ENCODE results near the gene CLCN5.

- TF ChIP-seq, protein P1, sequence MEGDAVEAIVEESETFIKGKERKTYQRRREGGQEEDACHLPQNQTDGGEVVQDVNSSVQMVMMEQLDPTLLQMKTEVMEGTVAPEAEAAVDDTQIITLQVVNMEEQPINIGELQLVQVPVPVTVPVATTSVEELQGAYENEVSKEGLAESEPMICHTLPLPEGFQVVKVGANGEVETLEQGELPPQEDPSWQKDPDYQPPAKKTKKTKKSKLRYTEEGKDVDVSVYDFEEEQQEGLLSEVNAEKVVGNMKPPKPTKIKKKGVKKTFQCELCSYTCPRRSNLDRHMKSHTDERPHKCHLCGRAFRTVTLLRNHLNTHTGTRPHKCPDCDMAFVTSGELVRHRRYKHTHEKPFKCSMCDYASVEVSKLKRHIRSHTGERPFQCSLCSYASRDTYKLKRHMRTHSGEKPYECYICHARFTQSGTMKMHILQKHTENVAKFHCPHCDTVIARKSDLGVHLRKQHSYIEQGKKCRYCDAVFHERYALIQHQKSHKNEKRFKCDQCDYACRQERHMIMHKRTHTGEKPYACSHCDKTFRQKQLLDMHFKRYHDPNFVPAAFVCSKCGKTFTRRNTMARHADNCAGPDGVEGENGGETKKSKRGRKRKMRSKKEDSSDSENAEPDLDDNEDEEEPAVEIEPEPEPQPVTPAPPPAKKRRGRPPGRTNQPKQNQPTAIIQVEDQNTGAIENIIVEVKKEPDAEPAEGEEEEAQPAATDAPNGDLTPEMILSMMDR (conservative IDR thresholded peaks at IDR 0.05): no peak
- no peak for TF ChIP-seq ZFX (IDR thresholded peaks at IDR 0.05)
Measured at GRCh38 chrX:49995795-49996455, 73.5 kb downstream of the CLCN5 start.
